Right kidney (tissue), 1 donor: ENCODE results near the gene CDH23.

Experiments
- DNase-seq: peaks from one replicate; pipeline ENCODE4 v3.0.0-alpha.2; 2016

The CDH23 gene

GRCh38 chr10:71369602-71370001, 27.1 kb upstream of the CDH23 start:
- no peak for DNase-seq

- no peak for DNase-seq
Measured at GRCh38 chr10:71370031-71370430, 26.7 kb upstream of the CDH23 start.

GRCh38 chr10:71371750-71372166, 25.0 kb upstream of the CDH23 start:
- no peak for DNase-seq

GRCh38 chr10:71372882-71373495, 23.7 kb upstream of the CDH23 start:
- no peak for DNase-seq

- no peak for DNase-seq
Measured at GRCh38 chr10:71374481-71375233, 22.1 kb upstream of the CDH23 start.

- DNase-seq: no peak
Measured at GRCh38 chr10:71375952-71376351, 20.8 kb upstream of the CDH23 start.

- no peak for DNase-seq
Measured at GRCh38 chr10:71378336-71379117, 18.2 kb upstream of the CDH23 start.

- DNase-seq: no peak
Measured at GRCh38 chr10:71379118-71379766, 17.5 kb upstream of the CDH23 start.

- no peak for DNase-seq
Measured at GRCh38 chr10:71380841-71381240, 15.9 kb upstream of the CDH23 start.

- DNase-seq: no peak
Measured at GRCh38 chr10:71381611-71382010, 15.1 kb upstream of the CDH23 start.

GRCh38 chr10:71382028-71382427, 14.7 kb upstream of the CDH23 start:
- no peak for DNase-seq

- DNase-seq: no peak
Measured at GRCh38 chr10:71382757-71383156, 14.0 kb upstream of the CDH23 start.

GRCh38 chr10:71383972-71384687, 12.6 kb upstream of the CDH23 start:
- peak; percentile 54 for DNase-seq

GRCh38 chr10:71388171-71388570, 8.5 kb upstream of the CDH23 start:
- DNase-seq: no peak

- DNase-seq: no peak
Measured at GRCh38 chr10:71388583-71389310, 8.0 kb upstream of the CDH23 start.

GRCh38 chr10:71389768-71390460, 6.8 kb upstream of the CDH23 start:
- DNase-seq: no peak

- no peak for DNase-seq
Measured at GRCh38 chr10:71390461-71390835, 6.3 kb upstream of the CDH23 start.

- DNase-seq: no peak
Measured at GRCh38 chr10:71390921-71391690, 5.6 kb upstream of the CDH23 start.

- no peak for DNase-seq
Measured at GRCh38 chr10:71391701-71392100, 5.0 kb upstream of the CDH23 start.

GRCh38 chr10:71392292-71392691, 4.4 kb upstream of the CDH23 start:
- no peak for DNase-seq
